Loucy (cell line): ENCODE data around the gene U2SURP.

Experiments used
- H2AFZ ChIP-seq: fragments of 200-600 bp; sonication (generic); 2 replicates; pipeline ENCODE4 v1.6.0; 2016; ENCODE audit warnings: antibody characterized with exemption, mild to moderate bottlenecking, low read length, moderate library complexity
- H3F3A ChIP-seq: fragments of 200-600 bp; 2 replicates; pipeline ENCODE4 v1.6.0; 2016; ENCODE audit warnings: antibody characterized with exemption, low read depth, mild to moderate bottlenecking
- H3K27me3 ChIP-seq: fragments of 200-600 bp; sonication (generic); 2 replicates; pipeline ENCODE4 v1.6.1; 2014; ENCODE audit warnings: low read length, mild to moderate bottlenecking; ENCODE audit not compliant: insufficient read depth, poor library complexity, severe bottlenecking
- H3K36me3 ChIP-seq: fragments of 200-600 bp; sonication (generic); 2 replicates; pipeline ENCODE4 v1.6.1; 2016; ENCODE audit warnings: low read length; ENCODE audit not compliant: insufficient read depth
- H3K4me1 ChIP-seq: fragments of 200-600 bp; sonication (generic); 2 replicates; pipeline ENCODE4 v1.5.1; 2014; ENCODE audit warnings: low read length, mild to moderate bottlenecking; ENCODE audit not compliant: insufficient read depth, poor library complexity, severe bottlenecking
- H3K4me2 ChIP-seq: fragments of 200-600 bp; sonication (generic); 2 replicates; pipeline ENCODE4 v1.6.0; 2014; ENCODE audit warnings: antibody characterized with exemption, low read length, low read depth, mild to moderate bottlenecking; ENCODE audit not compliant: poor library complexity, severe bottlenecking
- H3K4me3 ChIP-seq: fragments of 200-600 bp; sonication (generic); 2 replicates; pipeline ENCODE4 v1.5.1; 2014; ENCODE audit warnings: low read length, mild to moderate bottlenecking, mixed read lengths; ENCODE audit not compliant: poor library complexity, severe bottlenecking
- H3K79me2 ChIP-seq: fragments of 200-600 bp; sonication (generic); 2 replicates; pipeline ENCODE4 v1.6.1; 2014; ENCODE audit warnings: low read length; ENCODE audit not compliant: insufficient read depth
- H3K9ac ChIP-seq: fragments of 200-600 bp; sonication (generic); 2 replicates; pipeline ENCODE4 v1.6.0; 2014; ENCODE audit warnings: mild to moderate bottlenecking, low read depth, low read length, moderate library complexity; ENCODE audit not compliant: poor library complexity, severe bottlenecking
- H3K9me2 ChIP-seq: fragments of 200-600 bp; sonication (generic); replicated peaks from 2 replicates; pipeline ENCODE4 v1.6.1; 2016; ENCODE audit warnings: low read depth, low read length, mixed read lengths
- H3K9me3 ChIP-seq: fragments of 200-600 bp; sonication (generic); 2 replicates; pipeline ENCODE4 v1.6.1; 2014; ENCODE audit warnings: mild to moderate bottlenecking, antibody characterized with exemption, low read length, low read depth; ENCODE audit not compliant: insufficient read depth
- H4K20me1 ChIP-seq: fragments of 200-600 bp; sonication (generic); 2 replicates; pipeline ENCODE4 v1.6.0; 2014; ENCODE audit warnings: antibody characterized with exemption, low read length, mild to moderate bottlenecking; ENCODE audit not compliant: insufficient read depth, poor library complexity, severe bottlenecking
- CTCF ChIP-seq: fragments of 200-600 bp; sonication (generic); conservative IDR thresholded peaks from 2 replicates; pipeline ENCODE4 v1.5.1; 2014; ENCODE audit warnings: mild to moderate bottlenecking, antibody characterized with exemption, low read length
- EZH2phosphoT487 ChIP-seq: fragments of 200-600 bp; IDR thresholded peaks from 2 replicates; pipeline ENCODE4 v1.6.1; 2018; ENCODE audit warnings: antibody characterized with exemption, mild to moderate bottlenecking, moderate library complexity, borderline replicate concordance

Gene U2SURP

GRCh38 chr3:142976621-142977398 is 24.6 kb upstream of the U2SURP start:
- Histone ChIP-seq H3K79me2 (no peaks in the 10 kb centered on the region), H3K4me2 (no peak overlapping the region), H3K9ac (no peak overlapping the region), H3K36me3 (no peaks in the 10 kb centered on the region), H2AFZ (no peak overlapping the region), H3K4me1 (no peaks in the 10 kb centered on the region), H3K4me3 (no peak overlapping the region), H4K20me1 (no peaks in the 10 kb centered on the region), H3K9me2 (no peaks in the 10 kb centered on the region), H3K9me3 (no peaks in the 10 kb centered on the region), H3F3A (no peaks in the 10 kb centered on the region), H3K27me3 (no peaks in the 10 kb centered on the region)
- no peak for TF ChIP-seq EZH2phosphoT487
- no peak for TF ChIP-seq CTCF

GRCh38 chr3:142977399-142977728 is 24.0 kb upstream of the U2SURP start:
- Histone ChIP-seq H3K4me1 (no peaks in the 10 kb centered on the region), H2AFZ (no peak overlapping the region)

DNA sequence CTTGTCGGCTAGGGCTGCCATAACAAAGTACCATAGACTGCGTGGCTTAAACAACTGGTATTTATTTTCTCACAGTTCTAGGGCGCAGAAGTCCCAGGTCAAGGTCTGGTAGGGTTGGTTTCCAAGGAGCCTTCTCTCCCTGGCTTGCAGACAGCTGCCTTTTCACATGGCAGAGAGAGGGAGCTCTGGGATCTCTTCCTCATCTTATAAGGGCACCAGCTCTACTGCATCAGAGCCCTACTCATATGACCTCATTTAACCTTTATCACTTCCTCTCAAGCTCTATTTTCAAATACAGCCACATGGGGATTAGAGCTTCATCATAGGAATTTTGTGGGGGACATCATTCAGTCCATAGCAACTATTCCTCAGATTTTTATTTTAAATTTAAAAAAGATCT is 20.3 kb upstream of the U2SURP start:
- Histone ChIP-seq H3K27me3 (no peaks in the 10 kb centered on the region), H3K9ac (no peak overlapping the region), H3F3A (no peaks in the 10 kb centered on the region), H3K4me1 (no peaks in the 10 kb centered on the region), H3K36me3 (no peaks in the 10 kb centered on the region), H3K79me2 (no peaks in the 10 kb centered on the region), H2AFZ (peak overlapping the region; percentile 50), H3K4me2 (no peak overlapping the region), H3K9me2 (no peaks in the 10 kb centered on the region), H3K4me3 (no peak overlapping the region), H3K9me3 (no peaks in the 10 kb centered on the region), H4K20me1 (no peaks in the 10 kb centered on the region)
- TF ChIP-seq CTCF (no peak), EZH2phosphoT487 (no peak)

More at GRCh38 chr3:142977399-142977728, 24.0 kb upstream of the U2SURP start:
- H4K20me1 ChIP-seq = no peaks in the 10 kb centered on the region
- no peaks in the 10 kb centered on the region for H3F3A ChIP-seq
- no peaks in the 10 kb centered on the region for H3K9me2 ChIP-seq
- no peak overlapping the region for H3K4me2 ChIP-seq
- no peak overlapping the region for H3K4me3 ChIP-seq
- no peaks in the 10 kb centered on the region for H3K36me3 ChIP-seq
- H3K9ac ChIP-seq = no peak overlapping the region
- H3K79me2 ChIP-seq = no peaks in the 10 kb centered on the region
- no peaks in the 10 kb centered on the region for H3K9me3 ChIP-seq
- H3K27me3 ChIP-seq = no peaks in the 10 kb centered on the region
- no peak for TF ChIP-seq EZH2phosphoT487
- no peak for TF ChIP-seq CTCF
